MG63 (cell line): ENCODE measurements around the gene MEGF11. TPM values are rescaled to one million over a fixed set of nuclear protein-coding genes. Genes with fewer than 3 reads are reported as not detected.
A peak's percentile ranks its signal among the peaks of the same experiment; 100 is the strongest.

Source experiments
- DNase-seq: peaks from one replicate; pipeline ENCODE4 v3.0.0-alpha.2; 2020
- H3K27me3 ChIP-seq: fragments of 250-450 bp; sonication (Bioruptor Pico); 2 replicates; pipeline ENCODE4 v1.5.1; 2020; ENCODE audit warnings: mild to moderate bottlenecking, moderate library complexity
- H3K36me3 ChIP-seq: fragments of 250-450 bp; sonication (Bioruptor Pico); 2 replicates; pipeline ENCODE4 v1.5.1; 2020; ENCODE audit warnings: mild to moderate bottlenecking, moderate library complexity
- H3K4me3 ChIP-seq: fragments of 250-450 bp; sonication (Bioruptor Pico); 2 replicates; pipeline ENCODE4 v1.5.1; 2020; ENCODE audit warnings: mild to moderate bottlenecking, moderate library complexity
- H3K9me3 ChIP-seq: fragments of 250-450 bp; sonication (Bioruptor Pico); 2 replicates; pipeline ENCODE4 v1.5.1; 2020; ENCODE audit warnings: mild to moderate bottlenecking, moderate library complexity
- total RNA-seq: library from RNA; depleted of rRNA; stranded (reverse); fragments of >200 nt; shearing (Covaris generic); gene quantifications from 2 replicates; pipeline ENCODE4 v1.2.3, GENCODE V29; 2014; ENCODE audit warnings: low replicate concordance

The MEGF11 gene
- total RNA-seq, 1 experiment from 2014 or later: 0.10 TPM

DNA sequence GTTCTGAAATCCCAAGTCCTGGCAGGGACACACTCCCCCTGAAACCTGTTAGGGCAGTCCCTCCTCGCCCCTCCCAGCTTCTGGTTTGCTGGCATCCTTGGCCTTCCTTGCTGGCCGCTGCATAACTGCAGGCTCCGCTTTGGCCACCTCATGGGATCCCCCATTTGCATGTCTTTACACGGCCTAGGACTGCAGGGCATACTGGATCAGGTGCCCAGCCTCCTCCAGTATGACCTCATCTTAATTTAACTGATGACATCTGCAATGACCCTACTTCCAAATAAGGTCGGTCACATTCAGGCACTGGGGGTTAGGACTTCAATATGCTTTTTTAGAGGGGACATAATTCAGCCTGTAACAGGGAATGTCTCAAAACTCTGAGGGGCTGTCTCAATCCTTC is 210.9 kb downstream of the MEGF11 start:
- DNase-seq: no peak
- Histone ChIP-seq H3K4me3 (no peak overlapping the region), H3K27me3 (peaks cover 11% of the 10 kb centered on the region; the same call in 1 of the 2 replicates), H3K9me3 (no peaks in the 10 kb centered on the region), H3K36me3 (no peaks in the 10 kb centered on the region)

DNA sequence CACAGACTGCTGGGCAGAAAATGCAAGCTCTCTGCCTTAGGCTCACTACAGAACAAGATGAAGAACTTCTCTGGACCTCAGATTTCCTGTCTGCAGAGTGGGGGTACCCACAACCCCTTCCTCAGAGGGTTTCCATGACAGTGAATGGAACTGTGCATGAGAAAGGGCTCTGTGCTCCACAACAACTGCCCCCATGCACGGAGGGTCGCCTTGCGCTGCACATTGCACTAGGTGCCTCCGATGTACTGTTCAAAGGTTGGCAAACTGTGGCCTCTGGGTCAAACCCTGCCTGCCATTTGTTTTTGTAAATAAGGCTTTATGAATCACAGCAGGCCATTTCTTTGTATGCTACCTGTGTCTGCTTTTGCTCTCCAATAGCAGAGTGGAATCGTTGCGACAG is 212.3 kb downstream of the MEGF11 start:
- Histone ChIP-seq H3K27me3 (peaks cover 11% of the 10 kb centered on the region), H3K36me3 (no peaks in the 10 kb centered on the region), H3K9me3 (no peaks in the 10 kb centered on the region), H3K4me3 (no peak overlapping the region)
- no peak for DNase-seq

DNA sequence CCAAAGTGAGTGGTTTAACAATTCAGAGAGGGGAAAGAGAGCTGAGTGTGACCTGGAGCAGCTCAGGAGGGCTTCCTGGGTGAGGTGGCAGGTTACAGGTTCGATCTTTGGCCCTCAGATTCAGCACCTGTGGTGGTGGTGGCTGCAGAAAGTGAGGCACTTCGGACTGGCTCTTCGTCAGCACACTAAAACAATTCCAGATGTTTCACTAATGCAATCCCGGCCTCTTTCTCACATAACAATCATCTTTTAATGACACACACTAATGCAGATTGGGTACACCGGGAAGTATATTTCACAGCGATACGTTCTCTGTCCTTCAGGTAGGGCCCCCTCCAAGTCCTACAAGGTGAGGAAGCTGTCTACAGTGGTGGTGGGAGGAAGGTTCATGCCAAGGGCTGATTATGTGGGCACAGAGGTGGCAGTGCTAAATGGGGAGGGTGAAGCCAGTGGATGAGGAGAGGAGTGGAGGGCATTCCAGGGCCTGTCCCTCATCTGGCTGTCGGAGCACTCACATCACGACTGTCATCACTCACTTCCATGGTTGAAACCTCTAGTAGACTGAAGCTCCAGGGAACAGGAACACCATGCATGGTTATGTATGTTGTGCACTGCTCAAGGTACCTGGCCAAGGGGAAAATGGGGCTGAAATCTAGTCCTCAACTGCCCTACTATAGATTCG is 213.2 kb downstream of the MEGF11 start:
- Histone ChIP-seq H3K27me3 (peaks cover 11% of the 10 kb centered on the region), H3K4me3 (no peak overlapping the region), H3K9me3 (no peaks in the 10 kb centered on the region), H3K36me3 (no peaks in the 10 kb centered on the region)
- no peak for DNase-seq

DNA sequence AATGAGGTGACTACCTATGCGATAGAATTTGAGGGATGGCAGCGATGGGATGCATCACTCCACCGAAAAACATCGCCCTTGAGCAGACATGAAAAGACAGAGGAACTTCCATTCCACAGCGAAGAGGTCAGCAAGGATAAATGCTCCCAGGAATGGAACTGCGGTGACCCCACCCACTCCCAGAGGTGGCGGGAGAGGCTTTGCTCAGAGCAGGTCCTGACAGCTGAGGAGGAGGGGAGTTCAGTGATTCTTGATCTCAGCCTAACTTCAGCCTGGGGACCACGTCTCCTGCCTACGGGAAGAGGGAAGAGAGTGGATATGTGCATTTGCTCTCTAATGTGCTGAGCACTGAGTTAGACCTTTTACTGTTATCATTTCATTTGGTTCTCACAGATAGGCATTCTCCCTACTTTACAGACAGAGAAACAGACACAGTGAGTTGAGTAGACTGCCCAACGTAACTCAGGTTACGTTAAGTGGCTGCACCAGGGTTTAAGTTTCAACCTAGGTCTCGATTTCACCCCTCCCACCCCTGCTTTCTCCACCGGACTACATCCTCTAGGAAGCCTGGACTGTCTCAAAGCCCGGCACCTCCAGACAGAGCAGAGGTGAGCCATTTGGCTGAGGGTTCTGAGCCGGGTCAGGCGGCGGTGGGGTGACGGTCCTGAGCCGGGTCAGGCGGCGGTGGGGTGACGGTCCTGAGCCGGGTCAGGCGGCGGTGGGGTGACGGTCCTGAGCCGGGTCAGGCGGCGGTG is 214.3 kb downstream of the MEGF11 start:
- H3K9me3 ChIP-seq: no peaks in the 10 kb centered on the region
- peaks cover 11% of the 10 kb centered on the region for H3K27me3 ChIP-seq
- DNase-seq: no peak
- H3K4me3 ChIP-seq: no peak overlapping the region
- H3K36me3 ChIP-seq: no peaks in the 10 kb centered on the region

DNA sequence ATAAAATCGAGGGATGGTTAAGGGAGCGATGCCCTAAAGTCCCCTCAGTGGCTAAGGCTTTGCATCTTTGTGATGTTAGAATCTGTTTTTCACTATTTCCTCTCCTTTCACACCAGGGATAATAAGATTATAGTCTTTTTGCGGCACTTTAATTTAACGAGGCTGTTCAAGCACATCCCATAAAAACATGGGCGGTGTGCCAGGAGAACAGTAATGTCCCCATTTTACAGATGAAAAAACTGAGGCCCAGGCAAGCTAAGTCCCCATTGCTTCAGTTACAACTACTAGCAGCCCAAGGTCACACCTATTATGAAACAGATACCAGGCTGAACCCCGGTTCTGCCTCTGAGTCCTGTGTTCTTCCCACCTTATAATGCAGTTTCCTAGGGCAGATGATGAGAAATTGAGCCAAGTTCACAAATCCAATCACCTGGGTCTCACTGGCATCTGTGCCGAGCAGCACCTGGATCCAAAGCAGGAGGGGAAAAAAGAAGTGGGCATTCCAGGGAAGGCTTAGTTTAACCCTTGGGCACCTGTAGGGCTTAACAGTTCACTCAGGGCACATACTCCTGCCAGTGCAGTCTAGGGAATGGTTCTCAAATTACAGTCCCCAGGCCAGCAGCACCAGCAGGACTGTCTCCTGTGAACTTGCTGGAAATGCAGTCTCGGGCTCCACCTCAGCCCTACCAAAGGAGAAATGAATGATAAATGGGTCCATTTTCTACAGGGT is 215.0 kb downstream of the MEGF11 start:
- Histone ChIP-seq H3K27me3 (peaks cover 11% of the 10 kb centered on the region), H3K9me3 (no peaks in the 10 kb centered on the region), H3K4me3 (no peak overlapping the region), H3K36me3 (no peaks in the 10 kb centered on the region)
- no peak for DNase-seq

DNA sequence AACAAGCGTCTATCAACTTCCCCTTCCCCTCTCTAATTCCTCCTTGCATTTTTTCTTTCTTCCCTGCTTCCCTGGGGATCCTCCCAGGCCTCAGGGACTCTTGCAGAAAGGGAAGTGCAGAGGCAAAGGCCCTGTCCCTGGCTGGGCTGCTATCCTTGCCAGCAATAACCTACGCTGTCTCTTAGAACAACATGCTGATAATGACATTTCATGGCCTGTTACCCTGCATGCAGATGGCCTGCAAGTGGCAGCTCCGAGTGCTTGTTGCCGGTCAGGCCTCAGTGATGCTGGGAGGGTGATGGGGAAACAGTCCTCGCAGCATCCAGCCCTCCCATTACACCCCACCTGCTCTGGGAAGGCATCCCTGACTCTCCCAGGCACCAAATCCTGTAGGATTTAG is 216.7 kb downstream of the MEGF11 start:
- no peak for DNase-seq
- Histone ChIP-seq H3K36me3 (no peaks in the 10 kb centered on the region), H3K4me3 (no peak overlapping the region), H3K9me3 (peaks cover 4% of the 10 kb centered on the region; the same call in 1 of the 2 replicates), H3K27me3 (peaks cover 11% of the 10 kb centered on the region)

DNA sequence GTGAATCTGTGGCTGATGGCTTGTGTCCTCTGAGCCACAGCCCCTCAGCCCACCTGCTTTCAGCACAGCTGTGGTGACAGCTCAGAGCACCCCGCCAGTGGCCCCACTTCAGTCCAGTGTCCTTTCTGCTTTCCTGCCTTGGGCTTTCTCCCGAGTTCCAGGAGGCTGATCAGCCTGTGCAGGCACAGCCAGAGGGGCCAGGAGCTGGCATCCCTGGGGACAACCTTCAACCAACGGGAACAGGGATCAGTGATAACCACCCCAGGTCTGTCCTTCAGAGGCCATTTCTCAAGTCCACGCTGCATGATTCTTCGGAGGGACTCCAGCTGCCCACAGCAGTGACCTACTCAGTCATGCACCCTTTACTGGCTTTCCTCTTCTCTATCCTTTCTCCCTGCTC is 217.6 kb downstream of the MEGF11 start:
- H3K4me3 ChIP-seq: no peak overlapping the region
- H3K9me3 ChIP-seq: peaks cover 10% of the 10 kb centered on the region; the same call in 1 of the 2 replicates
- no peak for DNase-seq
- H3K36me3 ChIP-seq: no peaks in the 10 kb centered on the region
- H3K27me3 ChIP-seq: peaks cover 11% of the 10 kb centered on the region

DNA sequence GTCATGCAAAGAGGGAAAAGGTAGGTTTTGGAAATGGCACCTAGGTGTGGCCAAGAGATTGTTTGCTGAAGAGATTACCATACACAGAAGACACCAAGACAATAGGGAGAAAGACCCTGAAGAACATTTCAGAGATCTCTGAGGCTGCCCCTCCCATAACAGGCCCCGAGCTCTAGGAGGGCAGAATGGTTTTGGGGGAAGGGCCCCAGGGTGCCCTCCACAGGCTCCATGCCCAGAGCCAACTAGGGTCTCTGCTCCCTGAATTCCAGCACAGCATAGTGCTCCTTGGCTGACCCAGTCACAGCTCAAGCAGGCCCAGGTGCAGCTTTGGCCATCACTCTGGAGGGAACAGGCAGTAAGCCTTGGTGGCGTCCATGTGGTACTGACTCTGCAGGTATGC is 220.4 kb downstream of the MEGF11 start:
- Histone ChIP-seq H3K36me3 (no peaks in the 10 kb centered on the region), H3K9me3 (peaks cover 10% of the 10 kb centered on the region; the same call in 1 of the 2 replicates), H3K4me3 (no peak overlapping the region), H3K27me3 (no peaks in the 10 kb centered on the region; the same call in none of the 2 replicates)
- no peak for DNase-seq

DNA sequence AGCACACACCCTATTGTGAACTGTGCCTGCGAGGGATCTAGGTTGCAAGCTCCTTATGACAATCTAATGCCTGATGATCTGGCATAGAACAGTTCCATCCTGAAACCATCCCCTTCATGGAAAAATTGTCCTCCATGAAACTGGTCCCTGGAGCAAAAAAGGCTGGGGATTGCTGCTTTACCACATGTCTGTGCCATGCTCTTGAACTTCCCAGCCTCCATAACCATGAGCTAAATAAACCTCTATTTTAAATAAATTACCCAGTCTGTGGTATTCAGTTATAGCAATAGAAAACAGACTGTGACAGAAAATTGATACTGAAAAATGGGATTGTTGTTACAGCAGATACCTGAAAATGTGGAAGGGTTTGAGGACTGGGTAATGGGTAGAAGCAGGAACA is 221.5 kb downstream of the MEGF11 start:
- no peak overlapping the region for H3K4me3 ChIP-seq
- DNase-seq: no peak
- no peaks in the 10 kb centered on the region; the same call in 1 of the 2 replicates for H3K27me3 ChIP-seq
- H3K36me3 ChIP-seq: no peaks in the 10 kb centered on the region
- peaks cover 10% of the 10 kb centered on the region; the same call in 1 of the 2 replicates for H3K9me3 ChIP-seq

DNA sequence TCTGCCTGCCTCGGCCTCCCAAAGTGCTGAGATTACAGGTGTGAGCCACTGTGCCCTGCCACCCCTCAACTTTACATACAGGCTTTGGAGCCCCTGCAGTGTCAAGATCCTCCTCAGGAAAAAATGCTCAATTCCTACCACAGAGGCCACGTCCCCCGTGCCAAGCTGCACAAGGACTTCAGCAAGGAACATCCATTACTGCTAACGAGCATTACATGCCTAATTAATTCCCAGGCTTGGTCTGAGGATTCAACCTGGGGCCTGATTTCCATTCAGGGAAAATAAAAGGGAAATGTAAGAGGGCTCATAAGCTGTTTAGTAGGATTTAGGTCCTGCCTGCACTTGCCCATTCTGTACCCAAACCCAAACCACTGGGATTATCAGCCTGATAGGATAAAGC is 222.9 kb downstream of the MEGF11 start:
- H3K9me3 ChIP-seq: peaks cover 10% of the 10 kb centered on the region; the same call in 1 of the 2 replicates
- no peak overlapping the region for H3K4me3 ChIP-seq
- no peak for DNase-seq
- no peaks in the 10 kb centered on the region for H3K36me3 ChIP-seq
- no peaks in the 10 kb centered on the region for H3K27me3 ChIP-seq

DNA sequence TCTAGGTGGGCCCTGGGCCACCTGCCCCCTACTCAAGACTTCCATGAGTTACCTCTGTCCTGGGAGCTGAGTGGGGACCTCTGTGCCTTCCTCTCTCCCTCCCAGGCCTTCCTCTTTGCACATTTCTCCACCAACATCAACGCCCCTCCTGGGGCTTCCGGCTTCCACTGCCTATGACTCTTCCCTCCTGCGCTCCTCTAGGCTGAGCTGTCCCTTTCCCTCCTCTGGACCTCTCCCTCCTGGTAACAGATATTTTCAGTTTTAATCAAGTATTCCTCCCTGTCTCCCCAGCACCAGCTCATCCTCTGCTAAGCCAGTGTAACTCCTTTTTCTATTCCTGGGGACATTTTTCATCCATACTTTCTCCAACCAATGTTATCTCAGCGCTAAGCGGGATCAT is 223.9 kb downstream of the MEGF11 start:
- no peaks in the 10 kb centered on the region for H3K36me3 ChIP-seq
- DNase-seq: no peak
- peaks cover 10% of the 10 kb centered on the region; the same call in 1 of the 2 replicates for H3K9me3 ChIP-seq
- H3K27me3 ChIP-seq: no peaks in the 10 kb centered on the region
- H3K4me3 ChIP-seq: no peak overlapping the region

DNA sequence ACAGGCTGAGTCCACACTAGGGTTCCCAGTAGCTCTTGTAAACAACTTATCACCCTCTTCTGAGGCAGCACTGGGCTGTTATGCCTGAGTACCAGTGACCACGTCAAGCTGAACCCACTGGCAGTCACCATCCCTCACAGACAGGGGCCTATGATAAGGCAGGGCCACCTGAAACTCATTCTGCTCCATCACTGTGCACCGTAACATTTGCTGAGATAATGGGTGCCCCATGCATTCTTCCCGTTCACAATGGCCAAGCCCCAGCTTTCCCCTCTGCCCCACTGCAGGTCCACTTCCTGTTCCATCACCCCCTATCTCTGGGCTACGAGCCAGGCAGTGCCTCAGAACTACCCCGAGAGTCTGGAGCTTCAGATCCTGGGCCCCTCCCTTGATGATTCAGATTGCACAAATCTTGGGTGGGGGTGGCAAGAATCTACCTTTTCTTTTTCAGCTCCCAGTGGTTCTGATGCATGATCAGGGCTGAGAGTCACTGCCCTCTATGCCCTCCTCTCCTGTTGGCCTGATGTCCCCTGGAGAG is 226.2 kb downstream of the MEGF11 start:
- Histone ChIP-seq H3K4me3 (no peak overlapping the region), H3K36me3 (no peaks in the 10 kb centered on the region), H3K27me3 (no peaks in the 10 kb centered on the region), H3K9me3 (peaks cover 10% of the 10 kb centered on the region; the same call in 1 of the 2 replicates)
- DNase-seq: peak; percentile 71

DNA sequence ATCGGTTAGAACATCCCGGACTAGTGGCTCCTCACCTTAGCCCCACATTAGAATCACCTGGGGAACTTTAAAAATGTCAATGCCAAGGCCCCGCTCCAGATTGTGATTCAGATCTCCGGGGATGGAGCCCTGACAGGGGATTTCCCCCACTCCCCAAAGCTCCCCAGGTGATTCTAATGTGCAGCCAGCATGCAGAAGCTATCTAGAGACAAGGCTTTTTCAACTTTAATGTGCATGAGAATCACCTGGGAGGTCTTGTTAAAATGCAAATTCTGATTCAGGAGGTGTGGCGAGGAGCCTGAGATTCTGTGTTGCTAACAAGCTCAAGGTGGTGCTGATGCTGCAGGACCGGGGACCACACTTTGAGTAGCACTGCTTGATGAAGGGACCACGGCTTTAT is 227.6 kb downstream of the MEGF11 start:
- Histone ChIP-seq H3K36me3 (no peaks in the 10 kb centered on the region), H3K9me3 (no peaks in the 10 kb centered on the region), H3K4me3 (no peak overlapping the region), H3K27me3 (no peaks in the 10 kb centered on the region)
- no peak for DNase-seq

DNA sequence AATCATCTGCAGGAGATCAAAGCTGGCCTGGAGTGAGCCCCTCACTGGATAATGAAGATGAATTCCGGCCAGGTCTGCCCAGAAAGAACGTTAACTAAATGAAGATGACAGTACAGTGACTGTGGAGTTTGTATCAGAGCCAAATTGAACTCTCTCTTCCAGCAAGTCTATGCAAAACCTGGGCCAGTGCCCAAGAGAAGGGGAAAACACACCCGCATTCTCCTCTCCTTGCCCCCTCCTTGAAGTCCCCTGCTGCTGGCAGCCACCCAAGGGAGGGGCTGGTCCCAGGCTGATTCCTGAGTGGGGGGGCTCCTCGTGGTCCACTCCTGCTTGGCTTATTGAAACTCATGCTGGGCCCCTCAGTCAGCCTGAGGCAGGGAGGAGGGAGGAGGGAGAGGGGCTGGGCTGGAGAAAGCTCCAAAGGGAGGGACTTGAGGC is 228.5 kb downstream of the MEGF11 start:
- Histone ChIP-seq H3K36me3 (no peaks in the 10 kb centered on the region), H3K27me3 (no peaks in the 10 kb centered on the region), H3K4me3 (no peak overlapping the region), H3K9me3 (no peaks in the 10 kb centered on the region)
- peak; percentile 40 for DNase-seq

DNA sequence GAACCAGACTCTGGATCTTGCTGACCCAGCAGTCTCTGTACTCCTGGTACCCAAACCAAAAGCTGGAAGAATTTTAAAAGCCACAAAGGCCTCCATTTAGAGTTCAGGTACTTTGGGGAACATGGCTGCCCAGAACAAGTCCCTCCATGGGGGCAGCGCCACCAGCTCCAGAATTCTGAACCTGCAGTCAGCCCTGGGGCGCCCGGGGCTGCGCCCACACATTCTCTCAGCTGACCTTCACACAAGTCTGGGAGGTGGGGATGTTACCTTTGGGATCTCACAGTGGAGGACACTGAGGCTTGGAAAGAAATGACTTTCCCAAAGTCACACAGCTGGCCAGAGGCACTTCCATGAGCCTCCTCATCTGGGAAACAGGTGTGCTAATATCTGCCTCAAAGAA is 229.4 kb downstream of the MEGF11 start:
- DNase-seq: no peak
- Histone ChIP-seq H3K27me3 (no peaks in the 10 kb centered on the region), H3K9me3 (no peaks in the 10 kb centered on the region), H3K4me3 (no peak overlapping the region), H3K36me3 (no peaks in the 10 kb centered on the region)

DNA sequence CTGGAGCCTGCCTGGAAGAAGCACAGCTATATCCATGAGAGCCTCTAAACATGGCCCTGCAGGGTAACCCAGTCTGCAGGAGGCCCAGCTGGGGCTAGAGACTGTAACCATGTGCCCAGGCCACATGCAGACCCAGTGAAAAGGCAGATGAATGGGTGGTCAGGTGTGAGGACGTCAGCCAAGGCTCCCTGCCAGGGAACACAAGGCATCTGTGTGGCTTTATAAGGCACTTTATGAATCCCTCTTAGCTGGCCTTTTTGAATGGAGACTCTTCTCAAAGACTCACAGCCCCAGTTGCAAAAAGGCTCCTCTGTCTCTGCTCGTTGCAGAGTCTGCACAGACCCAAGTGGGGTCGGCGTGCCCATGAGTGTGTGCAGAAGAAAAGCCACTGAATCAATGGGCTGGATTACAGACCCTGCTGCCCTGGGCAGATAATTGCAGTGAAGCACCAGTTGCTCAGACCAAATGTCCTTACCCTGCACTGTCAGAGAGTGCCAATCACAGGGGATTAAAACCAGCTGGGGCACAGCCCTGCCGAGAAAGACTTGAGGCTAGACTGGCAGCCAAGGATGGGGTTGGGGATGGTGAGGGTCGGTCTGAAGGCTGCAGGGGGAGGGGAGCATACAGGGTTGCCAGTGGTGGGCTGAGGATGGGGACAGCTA is 230.1 kb downstream of the MEGF11 start:
- Histone ChIP-seq H3K36me3 (no peaks in the 10 kb centered on the region), H3K27me3 (no peaks in the 10 kb centered on the region), H3K4me3 (no peak overlapping the region), H3K9me3 (no peaks in the 10 kb centered on the region)
- no peak for DNase-seq
